Measurements from ENCODE around the gene CAMTA1.
A peak's percentile ranks its signal among the peaks of the same experiment; 100 is the strongest.

DNA sequence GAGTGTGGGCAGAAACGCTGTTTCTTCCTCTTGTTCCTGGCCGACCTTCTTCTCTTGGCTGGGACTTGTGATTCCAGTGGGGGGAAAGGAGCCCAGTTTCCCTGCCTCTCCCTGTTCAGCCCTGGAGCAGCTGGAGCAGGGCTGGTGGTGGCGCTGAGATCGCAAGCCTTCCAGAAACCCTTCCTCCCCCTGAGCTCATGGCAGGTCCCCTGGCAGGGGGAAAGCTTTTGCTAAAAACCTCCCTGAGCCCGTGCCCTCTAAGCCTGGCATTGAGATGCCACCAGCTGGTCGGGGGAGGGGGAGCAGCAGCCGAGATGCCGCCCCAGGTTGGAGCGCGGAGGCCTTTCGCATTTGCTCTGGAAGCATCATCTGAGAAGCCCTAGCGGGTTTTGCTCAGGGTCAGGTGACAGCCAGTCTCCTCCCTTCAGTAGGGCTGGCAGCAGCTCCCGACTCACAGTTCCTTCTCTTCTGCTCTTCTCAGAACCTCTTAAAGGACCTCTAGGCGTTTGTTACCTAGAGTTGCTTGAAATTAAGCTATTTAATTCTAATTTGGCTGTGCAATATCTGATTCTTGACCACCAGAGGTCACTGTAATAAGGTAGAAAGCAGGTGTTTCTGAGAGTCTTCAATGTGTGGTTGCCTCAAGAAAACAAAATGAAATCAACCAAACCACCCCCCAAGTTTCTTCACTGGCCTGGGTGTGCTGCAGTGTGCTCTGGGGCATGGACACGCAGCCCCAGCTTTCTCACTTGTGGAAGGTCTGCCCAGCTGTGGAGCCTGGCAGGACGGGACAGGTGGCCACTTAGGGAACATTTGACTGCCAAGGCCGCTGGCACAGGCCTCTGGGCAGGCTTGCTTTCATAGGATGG is 257.3 kb downstream of the CAMTA1 start:
- TF ChIP-seq, protein P1, sequence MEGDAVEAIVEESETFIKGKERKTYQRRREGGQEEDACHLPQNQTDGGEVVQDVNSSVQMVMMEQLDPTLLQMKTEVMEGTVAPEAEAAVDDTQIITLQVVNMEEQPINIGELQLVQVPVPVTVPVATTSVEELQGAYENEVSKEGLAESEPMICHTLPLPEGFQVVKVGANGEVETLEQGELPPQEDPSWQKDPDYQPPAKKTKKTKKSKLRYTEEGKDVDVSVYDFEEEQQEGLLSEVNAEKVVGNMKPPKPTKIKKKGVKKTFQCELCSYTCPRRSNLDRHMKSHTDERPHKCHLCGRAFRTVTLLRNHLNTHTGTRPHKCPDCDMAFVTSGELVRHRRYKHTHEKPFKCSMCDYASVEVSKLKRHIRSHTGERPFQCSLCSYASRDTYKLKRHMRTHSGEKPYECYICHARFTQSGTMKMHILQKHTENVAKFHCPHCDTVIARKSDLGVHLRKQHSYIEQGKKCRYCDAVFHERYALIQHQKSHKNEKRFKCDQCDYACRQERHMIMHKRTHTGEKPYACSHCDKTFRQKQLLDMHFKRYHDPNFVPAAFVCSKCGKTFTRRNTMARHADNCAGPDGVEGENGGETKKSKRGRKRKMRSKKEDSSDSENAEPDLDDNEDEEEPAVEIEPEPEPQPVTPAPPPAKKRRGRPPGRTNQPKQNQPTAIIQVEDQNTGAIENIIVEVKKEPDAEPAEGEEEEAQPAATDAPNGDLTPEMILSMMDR (optimal IDR thresholded peaks at IDR 0.05 in 1 of 3, IDR thresholded peaks at IDR 0.05 in 1 of 3, conservative IDR thresholded peaks at IDR 0.05 in 1 of 3; ENCODE audit: extremely low read depth in 1 of 3, insufficient read depth in 2 of 3, low read length in 3 of 3), result peak; percentile 6 to 61 (median 45)
- no peak for TF ChIP-seq EZH2 (IDR thresholded peaks at IDR 0.05; ENCODE audit: low read length)

Data from keratinocyte (primary cell).